Fibroblast of the aortic adventitia (primary cell): ENCODE measurements around the gene MRPL37. TPM values are rescaled to one million over a fixed set of nuclear protein-coding genes. Genes with fewer than 3 reads are reported as not detected.

Source experiments
- DNase-seq: peaks from one replicate; pipeline ENCODE4 v3.0.0-alpha.2; 2010; ENCODE audit warnings: low read depth
- H3K4me3 ChIP-seq: 2 replicates; pipeline ENCODE4 v1.5.1; 2011; ENCODE audit warnings: low read depth, mild to moderate bottlenecking, control low read depth, low read length, moderate library complexity
- CTCF ChIP-seq: IDR thresholded peaks from 2 replicates; pipeline ENCODE4 v1.5.1; 2011; ENCODE audit warnings: mild to moderate bottlenecking, low read length, control low read depth, inconsistent platforms; ENCODE audit not compliant: insufficient read depth
- total RNA-seq: library from RNA; depleted of rRNA; stranded (reverse); fragments of >200 nt; gene quantifications from 2 replicates; pipeline ENCODE4 v1.2.3, GENCODE V29; 2012; ENCODE audit warnings: low replicate concordance

The MRPL37 gene
- 67.1 and 98.7 TPM in 2 replicates for total RNA-seq

GRCh38 chr1:54199765-54200518 is at the start of gene MRPL37, which contains the start of gene CYB5RL:
Gene MRPL37, plus strand, starts transcription at chr1:54200167. Its CDS starts 77 bp downstream, at chr1:54200244.
Gene CYB5RL, minus strand, starts transcription at chr1:54200030. Its CDS starts 4,414 bp downstream, at chr1:54195616.
- DNase-seq: peak; percentile 98
- H3K4me3 ChIP-seq: peak within 1 kb of the TSS; percentile 94
- no peak for TF ChIP-seq CTCF

- TF ChIP-seq CTCF: no peak
- DNase-seq: no peak
- no peak overlapping the region for H3K4me3 ChIP-seq
Observed at GRCh38 chr1:54151013-54151412, 49.0 kb upstream of the MRPL37 start.

- no peak for DNase-seq
- TF ChIP-seq CTCF: no peak
- H3K4me3 ChIP-seq: peak within 1 kb of the TSS; percentile 6
Observed at GRCh38 chr1:54152696-54153095, 47.3 kb upstream of the MRPL37 start, which contains the start of gene CDCP2. Gene CDCP2, minus strand, starts transcription at chr1:54153000. Its CDS starts 78 bp downstream, at chr1:54152922.

- peak overlapping the region; percentile 6 for H3K4me3 ChIP-seq
- DNase-seq: peak; percentile 88
- no peak for TF ChIP-seq CTCF
Observed at GRCh38 chr1:54153535-54154439, 46.2 kb upstream of the MRPL37 start.

- DNase-seq: no peak
- no peak overlapping the region for H3K4me3 ChIP-seq
- TF ChIP-seq CTCF: no peak
Observed at GRCh38 chr1:54156201-54156600, 43.8 kb upstream of the MRPL37 start.

GRCh38 chr1:54156986-54157385 is 43.0 kb upstream of the MRPL37 start:
- no peak for TF ChIP-seq CTCF
- no peak for DNase-seq
- H3K4me3 ChIP-seq: no peak overlapping the region
